NCI-H1417 (cell line): ENCODE results near the gene TOGARAM2.

ENCODE experiments used
- DNase-seq, 3 experiments: peaks; one replicate each; lab custom pipeline; 2025; lab: John Stamatoyannopoulos, UW

The TOGARAM2 gene

GRCh38 chr2:28997847-28998735 is 17.0 kb downstream of the TOGARAM2 start:
- no peak for DNase-seq

GRCh38 chr2:29000481-29000880 is 19.4 kb downstream of the TOGARAM2 start:
- no peak for DNase-seq

GRCh38 chr2:29000956-29001355 is 19.9 kb downstream of the TOGARAM2 start:
- DNase-seq, result no peak

- no peak for DNase-seq
These were observed 20.7 kb downstream of the TOGARAM2 start for GRCh38 chr2:29001806-29002205.

GRCh38 chr2:29004755-29005154 is 23.7 kb downstream of the TOGARAM2 start:
- no peak for DNase-seq

- DNase-seq, result no peak
These were observed 24.2 kb downstream of the TOGARAM2 start for GRCh38 chr2:29005331-29005730.

GRCh38 chr2:29006092-29006979 is 25.2 kb downstream of the TOGARAM2 start:
- no peak for DNase-seq

GRCh38 chr2:29006980-29007301 is 25.8 kb downstream of the TOGARAM2 start:
- no peak for DNase-seq

GRCh38 chr2:29009270-29009669 is 28.2 kb downstream of the TOGARAM2 start:
- DNase-seq, result no peak

GRCh38 chr2:29009711-29010677 is 28.9 kb downstream of the TOGARAM2 start:
- no peak for DNase-seq

- DNase-seq, result peak in 2 of 3 experiments; percentile 45 to 56
These were observed 29.8 kb downstream of the TOGARAM2 start for GRCh38 chr2:29010946-29011345.

GRCh38 chr2:29011418-29012060 is 30.4 kb downstream of the TOGARAM2 start:
- DNase-seq, result peak; percentile 47 to 81 (median 61)

GRCh38 chr2:29012211-29012681 is 31.1 kb downstream of the TOGARAM2 start:
- no peak for DNase-seq

- peak in 1 of 3 experiments; percentile 7 for DNase-seq
These were observed 32.1 kb downstream of the TOGARAM2 start for GRCh38 chr2:29013057-29013780.

GRCh38 chr2:29014331-29014730 is 33.2 kb downstream of the TOGARAM2 start:
- no peak for DNase-seq

GRCh38 chr2:29014811-29015421 is 33.8 kb downstream of the TOGARAM2 start:
- no peak for DNase-seq

- DNase-seq, result peak in 2 of 3 experiments; percentile 57 to 60
These were observed 34.8 kb downstream of the TOGARAM2 start for GRCh38 chr2:29015701-29016470.

GRCh38 chr2:29016504-29016903 is 35.4 kb downstream of the TOGARAM2 start:
- DNase-seq, result no peak
